Measurements from ENCODE around the gene PRPF8. TPM values are rescaled to one million over a fixed set of nuclear protein-coding genes. Genes with fewer than 3 reads are reported as not detected.
"Not testable (repeated sequence)": the region's sequence is repeated elsewhere in the genome, so short reads cannot be mapped to it uniquely, and the experiment has no call there.

Gene PRPF8
- total and polyA plus RNA-seq, 2 of the 8 experiments (the other 6 are each of a cell fraction or from before 2014, with no cell fraction given), result 329 to 337 TPM

GRCh38 chr17:1703063-1703462 lies 18.4 kb upstream of the PRPF8 start (continued):
- TF ChIP-seq TCF12 (IDR thresholded peaks at IDR 0.05; ENCODE audit: low read depth, low read length) (no peak), TEAD4 (IDR thresholded peaks at IDR 0.05; ENCODE audit: low read depth, low read length) (no peak), EZH2 (IDR thresholded peaks at IDR 0.05; ENCODE audit: low read depth, low read length, severe bottlenecking) (no peak), NANOG (IDR thresholded peaks at IDR 0.05; ENCODE audit: insufficient read depth, low read depth, low read length, poor library complexity, severe bottlenecking) (no peak)

- H2BK15ac ChIP-seq (ENCODE audit: low read length); H4K20me1 ChIP-seq (replicated peaks in 1 of 2; ENCODE audit: control insufficient read depth in 1 of 2, insufficient read depth in 2 of 2, low read length in 2 of 2); H3K9me3 ChIP-seq (ENCODE audit: insufficient read depth in 2 of 2, low read depth in 1 of 2, low read length in 1 of 2); H3K79me1 ChIP-seq (ENCODE audit: low read depth, low read length); H2BK5ac ChIP-seq (ENCODE audit: low read depth, low read length); POLR2A ChIA-PET (ENCODE audit: partially characterized antibody); H3K27ac ChIP-seq (ENCODE audit: low read depth, low read length); H2AFZ ChIP-seq (ENCODE audit: low read length); H3K56ac ChIP-seq (replicated peaks; ENCODE audit: insufficient read length, low read depth, low read length); H3K23me2 ChIP-seq (ENCODE audit: low read depth, low read length); H3K27me3 ChIP-seq (replicated peaks in 1 of 4; ENCODE audit: control insufficient read depth in 3 of 4, extremely low read depth in 1 of 4, insufficient read depth in 3 of 4, low read length in 3 of 4); H3K79me2 ChIP-seq (ENCODE audit: control insufficient read depth in 1 of 2, insufficient read depth in 2 of 2, low read length in 2 of 2); H2BK20ac ChIP-seq (ENCODE audit: low read length); H3K23ac ChIP-seq (ENCODE audit: insufficient read length); H3K36me3 ChIP-seq (ENCODE audit: control insufficient read depth in 2 of 4, insufficient read depth in 4 of 4, low read length in 3 of 4); H2AK5ac ChIP-seq (ENCODE audit: low read depth, low read length); H3K4me3 ChIP-seq (ENCODE audit: extremely low read depth in 1 of 4, insufficient read depth in 2 of 4, low read depth in 3 of 4, low read length in 4 of 4); H3K14ac ChIP-seq (ENCODE audit: insufficient read length); H2BK12ac ChIP-seq (ENCODE audit: low read depth, low read length); H4K8ac ChIP-seq (ENCODE audit: extremely low read depth, insufficient read depth, low read length); FAIRE-seq; H3K4ac ChIP-seq (replicated peaks; ENCODE audit: insufficient read length, low read depth, low read length); H3K4me2 ChIP-seq (ENCODE audit: insufficient read depth in 1 of 2, low read depth in 2 of 2, low read length in 2 of 2); H4K5ac ChIP-seq (ENCODE audit: insufficient read length, low read depth, low read length); H3K4me1 ChIP-seq (replicated peaks in 1 of 4; ENCODE audit: control insufficient read depth in 3 of 4, insufficient read depth in 4 of 4, low read length in 3 of 4); H3K9ac ChIP-seq (replicated peaks in 1 of 4; ENCODE audit: extremely low read depth in 1 of 4, low read depth in 3 of 4, low read length in 3 of 4); H2BK120ac ChIP-seq (replicated peaks; ENCODE audit: low read depth, low read length); H4K91ac ChIP-seq (replicated peaks; ENCODE audit: insufficient read length, low read length); H3K18ac ChIP-seq (ENCODE audit: extremely low read depth, low read length); DNase-seq (ENCODE audit: low read depth in 1 of 2, low spot score in 2 of 2): not testable (repeated sequence)
- CTCF ChIA-PET (ENCODE audit: partially characterized antibody), result interaction anchor here (0.6 to 1.0 kb wide), 2 partner anchors 22 to 84 kb away, joined by 4 to 6 read pairs; no protein-coding TSS in a partner anchor
- WGBS, 2 experiments (ENCODE audit: extremely low coverage in 1 of 2, insufficient coverage in 1 of 2, insufficient read length in 1 of 2, insufficient replicate concordance in 2 of 2, low coverage in 1 of 2, low lambda C conversion rate in 2 of 2, missing lambda C conversion rate in 1 of 2), result 86% methylated on average over 5 of the region's 5 CpGs; no CpG with 5 or more reads in 1 of the 2 experiments
Observed at GRCh38 chr17:1699891-1700290, 15.2 kb upstream of the PRPF8 start.
